GM19438 (cell line): ENCODE data around the gene NCEH1.

ENCODE experiments used
- ATAC-seq: cut with Tn5 transposase; IDR thresholded peaks from one replicate; pipeline ENCODE4 v1.9.1; 2021; ENCODE audit warnings: low read depth; ENCODE audit not compliant: unreplicated experiment

NCEH1 gene

GRCh38 chr3:172591876-172592771, 118.7 kb downstream of the NCEH1 start:
- peak; percentile 87 for ATAC-seq

- no peak for ATAC-seq
These were observed 119.7 kb downstream of the NCEH1 start for GRCh38 chr3:172591125-172591605.

GRCh38 chr3:172586436-172586835, 124.4 kb downstream of the NCEH1 start:
- ATAC-seq, result no peak

- ATAC-seq, result no peak
These were observed 124.9 kb downstream of the NCEH1 start for GRCh38 chr3:172585954-172586353.

- no peak for ATAC-seq
These were observed 128.2 kb downstream of the NCEH1 start for GRCh38 chr3:172582712-172583111.

GRCh38 chr3:172581757-172582166, 129.1 kb downstream of the NCEH1 start:
- no peak for ATAC-seq

- no peak for ATAC-seq
These were observed 130.0 kb downstream of the NCEH1 start for GRCh38 chr3:172580680-172581401.
